Measurements from ENCODE around the gene MITF.

The MITF gene

GRCh38 chr3:69755795-69756194 is 16.5 kb downstream of the MITF start:
- no peak for DNase-seq (ENCODE audit: low spot score)

GRCh38 chr3:69761896-69762767 is 22.9 kb downstream of the MITF start:
- DNase-seq (ENCODE audit: low spot score): no peak

- DNase-seq (ENCODE audit: low spot score): no peak
These were observed 23.5 kb downstream of the MITF start for GRCh38 chr3:69762768-69763229.

GRCh38 chr3:69763458-69763857 is 24.2 kb downstream of the MITF start:
- no peak for DNase-seq (ENCODE audit: low spot score)

- no peak for DNase-seq (ENCODE audit: low spot score)
These were observed 25.0 kb downstream of the MITF start for GRCh38 chr3:69764121-69764741.

GRCh38 chr3:69764861-69765260 is 25.6 kb downstream of the MITF start:
- DNase-seq (ENCODE audit: low spot score): no peak

- DNase-seq (ENCODE audit: low spot score): no peak
These were observed 27.4 kb downstream of the MITF start for GRCh38 chr3:69766638-69767037.

GRCh38 chr3:69767571-69767970 is 28.3 kb downstream of the MITF start:
- no peak for DNase-seq (ENCODE audit: low spot score)

GRCh38 chr3:69768438-69768837 is 29.2 kb downstream of the MITF start:
- no peak for DNase-seq (ENCODE audit: low spot score)

- DNase-seq (ENCODE audit: low spot score): no peak
These were observed 31.0 kb downstream of the MITF start for GRCh38 chr3:69770219-69770618.

- DNase-seq (ENCODE audit: low spot score): no peak
These were observed 31.8 kb downstream of the MITF start for GRCh38 chr3:69770976-69771634.

- DNase-seq (ENCODE audit: low spot score): no peak
These were observed 33.0 kb downstream of the MITF start for GRCh38 chr3:69772152-69772867.

- no peak for DNase-seq (ENCODE audit: low spot score)
These were observed 34.8 kb downstream of the MITF start for GRCh38 chr3:69774029-69774428.

GRCh38 chr3:69775751-69776150 is 36.5 kb downstream of the MITF start:
- DNase-seq (ENCODE audit: low spot score): no peak

- no peak for DNase-seq (ENCODE audit: low spot score)
These were observed 37.0 kb downstream of the MITF start for GRCh38 chr3:69776289-69776688.

GRCh38 chr3:69776920-69777581 is 37.8 kb downstream of the MITF start:
- no peak for DNase-seq (ENCODE audit: low spot score)

- DNase-seq (ENCODE audit: low spot score): no peak
These were observed 38.3 kb downstream of the MITF start for GRCh38 chr3:69777582-69777967.

GRCh38 chr3:69781593-69781992 is 42.3 kb downstream of the MITF start:
- DNase-seq (ENCODE audit: low spot score): no peak

- DNase-seq (ENCODE audit: low spot score): no peak
These were observed 45.8 kb downstream of the MITF start for GRCh38 chr3:69784954-69785514.

- DNase-seq (ENCODE audit: low spot score): no peak
These were observed 46.6 kb downstream of the MITF start for GRCh38 chr3:69785769-69786320.

GRCh38 chr3:69786854-69787253 is 47.6 kb downstream of the MITF start:
- no peak for DNase-seq (ENCODE audit: low spot score)
